Erythroblast (primary cell): ENCODE measurements around the gene ADD3.

Experiments used
- GATA1 ChIP-seq: IDR thresholded peaks from 2 replicates; pipeline ENCODE4 v1.6.1; 2011; ENCODE audit warnings: low read depth, mild to moderate bottlenecking, control low read depth, low read length, moderate library complexity
- POLR2A ChIP-seq: IDR thresholded peaks from 2 replicates; pipeline ENCODE4 v1.6.1; 2011; ENCODE audit warnings: mild to moderate bottlenecking, low read length

DNA sequence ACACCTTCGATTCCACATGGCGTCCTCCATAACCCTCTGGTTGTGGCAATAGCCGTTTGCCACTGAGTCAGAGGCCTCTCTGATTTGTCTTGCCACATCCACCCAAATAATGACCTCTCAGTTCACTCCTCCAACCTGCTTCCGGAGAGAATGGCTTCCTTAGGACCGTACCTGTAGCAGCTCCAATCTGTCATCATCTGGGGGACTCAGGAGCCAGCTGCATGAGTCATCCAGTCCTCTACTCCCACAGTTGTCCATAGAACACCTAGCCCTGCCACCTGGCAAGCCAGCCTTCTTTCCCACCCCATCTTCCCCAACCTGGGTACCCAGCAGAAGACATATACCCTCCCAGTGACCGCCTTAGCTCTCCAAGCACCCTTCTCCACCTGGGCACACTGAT, 135.2 kb downstream of the ADD3 start:
- TF ChIP-seq POLR2A (no peak), GATA1 (no peak)
